ENCODE measurements around the gene LSM4.

Gene LSM4

DNA sequence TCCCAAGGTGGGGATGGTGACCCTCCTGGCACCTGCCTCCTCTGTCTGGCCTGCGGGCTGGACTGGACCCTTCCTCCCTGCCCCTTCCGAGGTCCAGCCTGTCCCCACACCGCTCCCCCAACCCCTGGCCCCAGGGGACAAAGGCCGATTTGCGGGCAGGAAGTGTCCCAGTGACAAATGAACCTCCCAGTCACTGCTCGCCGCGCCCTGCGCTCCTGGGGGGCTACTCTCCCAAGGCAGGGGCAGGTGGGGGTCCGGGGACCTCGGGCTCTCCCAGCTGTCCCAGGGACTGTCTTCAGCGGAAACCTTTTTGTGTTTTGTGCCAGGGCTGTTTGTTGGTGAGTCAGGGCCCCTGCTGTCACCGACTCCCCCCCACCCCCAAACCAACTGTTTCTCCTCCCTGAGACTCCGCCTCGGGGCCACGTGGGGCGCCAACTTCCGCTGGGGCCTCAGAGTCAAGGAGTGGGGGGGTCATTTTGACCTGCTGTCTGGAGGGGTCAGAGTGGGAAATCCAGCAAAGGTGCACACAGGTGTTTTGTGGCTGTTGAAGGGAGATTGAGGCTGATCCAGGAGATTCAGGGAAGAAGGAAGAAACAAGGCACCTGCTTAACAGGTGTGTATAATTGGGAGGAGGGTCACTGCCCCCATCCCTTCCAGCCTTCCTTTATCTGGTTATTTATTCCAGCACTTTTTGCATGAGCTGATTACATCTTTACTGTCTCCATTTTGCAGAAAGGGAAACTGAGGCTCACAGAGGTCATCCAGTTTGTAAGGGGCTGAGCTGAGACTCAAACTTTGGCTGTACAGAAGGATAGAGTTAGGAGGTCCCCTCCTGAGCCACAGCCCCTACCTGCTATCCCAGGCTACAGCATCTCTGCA lies 18.4 kb upstream of the LSM4 start (continued):
- TF ChIP-seq, protein P1, sequence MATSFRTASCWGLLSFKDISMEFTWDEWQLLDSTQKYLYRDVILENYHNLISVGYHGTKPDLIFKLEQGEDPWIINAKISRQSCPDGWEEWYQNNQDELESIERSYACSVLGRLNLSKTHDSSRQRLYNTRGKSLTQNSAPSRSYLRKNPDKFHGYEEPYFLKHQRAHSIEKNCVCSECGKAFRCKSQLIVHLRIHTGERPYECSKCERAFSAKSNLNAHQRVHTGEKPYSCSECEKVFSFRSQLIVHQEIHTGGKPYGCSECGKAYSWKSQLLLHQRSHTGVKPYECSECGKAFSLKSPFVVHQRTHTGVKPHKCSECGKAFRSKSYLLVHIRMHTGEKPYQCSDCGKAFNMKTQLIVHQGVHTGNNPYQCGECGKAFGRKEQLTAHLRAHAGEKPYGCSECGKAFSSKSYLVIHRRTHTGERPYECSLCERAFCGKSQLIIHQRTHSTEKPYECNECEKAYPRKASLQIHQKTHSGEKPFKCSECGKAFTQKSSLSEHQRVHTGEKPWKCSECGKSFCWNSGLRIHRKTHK (tag by site-specific recombination; IDR thresholded peaks at IDR 0.05), result no peak
- no peak for TF ChIP-seq ZNF623 (tag by site-specific recombination; IDR thresholded peaks at IDR 0.05)
- TF ChIP-seq ZFP37 (tag by site-specific recombination; IDR thresholded peaks at IDR 0.05), result no peak
- TF ChIP-seq ZNF660 (tag by site-specific recombination; IDR thresholded peaks at IDR 0.05), result peak; percentile 38; the same call in 1 of the 2 replicates
- no peak for TF ChIP-seq ZNF837 (tag by site-specific recombination; IDR thresholded peaks at IDR 0.05)
- 0 out of 2 replicates have a peak, but pooled peaks have one; percentile 10 for TF ChIP-seq ZBTB8A (tag by site-specific recombination; IDR thresholded peaks at IDR 0.05)
- TF ChIP-seq ZBTB48 (tag by site-specific recombination; IDR thresholded peaks at IDR 0.05), result peak; percentile 94; the same call in 1 of the 2 replicates
- TF ChIP-seq ZNF530 (tag by site-specific recombination; IDR thresholded peaks at IDR 0.05; ENCODE audit: low read depth), result no peak
- peak; percentile 24; the same call in 1 of the 2 replicates for TF ChIP-seq ZXDB (tag by site-specific recombination; IDR thresholded peaks at IDR 0.05)
- TF ChIP-seq EGR2 (tag by site-specific recombination; IDR thresholded peaks at IDR 0.05; ENCODE audit: low read depth), result no peak
- TF ChIP-seq ZNF311 (tag by site-specific recombination; IDR thresholded peaks at IDR 0.05; ENCODE audit: borderline replicate concordance), result no peak
- TF ChIP-seq, protein P2, sequence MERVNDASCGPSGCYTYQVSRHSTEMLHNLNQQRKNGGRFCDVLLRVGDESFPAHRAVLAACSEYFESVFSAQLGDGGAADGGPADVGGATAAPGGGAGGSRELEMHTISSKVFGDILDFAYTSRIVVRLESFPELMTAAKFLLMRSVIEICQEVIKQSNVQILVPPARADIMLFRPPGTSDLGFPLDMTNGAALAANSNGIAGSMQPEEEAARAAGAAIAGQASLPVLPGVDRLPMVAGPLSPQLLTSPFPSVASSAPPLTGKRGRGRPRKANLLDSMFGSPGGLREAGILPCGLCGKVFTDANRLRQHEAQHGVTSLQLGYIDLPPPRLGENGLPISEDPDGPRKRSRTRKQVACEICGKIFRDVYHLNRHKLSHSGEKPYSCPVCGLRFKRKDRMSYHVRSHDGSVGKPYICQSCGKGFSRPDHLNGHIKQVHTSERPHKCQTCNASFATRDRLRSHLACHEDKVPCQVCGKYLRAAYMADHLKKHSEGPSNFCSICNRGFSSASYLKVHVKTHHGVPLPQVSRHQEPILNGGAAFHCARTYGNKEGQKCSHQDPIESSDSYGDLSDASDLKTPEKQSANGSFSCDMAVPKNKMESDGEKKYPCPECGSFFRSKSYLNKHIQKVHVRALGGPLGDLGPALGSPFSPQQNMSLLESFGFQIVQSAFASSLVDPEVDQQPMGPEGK (tag by site-specific recombination; IDR thresholded peaks at IDR 0.05), result peak; percentile 65
- TF ChIP-seq ZNF830 (tag by site-specific recombination; IDR thresholded peaks at IDR 0.05; ENCODE audit: low read depth), result no peak
- peak; percentile 99 for TF ChIP-seq GLIS1 (tag by site-specific recombination; IDR thresholded peaks at IDR 0.05)

DNA sequence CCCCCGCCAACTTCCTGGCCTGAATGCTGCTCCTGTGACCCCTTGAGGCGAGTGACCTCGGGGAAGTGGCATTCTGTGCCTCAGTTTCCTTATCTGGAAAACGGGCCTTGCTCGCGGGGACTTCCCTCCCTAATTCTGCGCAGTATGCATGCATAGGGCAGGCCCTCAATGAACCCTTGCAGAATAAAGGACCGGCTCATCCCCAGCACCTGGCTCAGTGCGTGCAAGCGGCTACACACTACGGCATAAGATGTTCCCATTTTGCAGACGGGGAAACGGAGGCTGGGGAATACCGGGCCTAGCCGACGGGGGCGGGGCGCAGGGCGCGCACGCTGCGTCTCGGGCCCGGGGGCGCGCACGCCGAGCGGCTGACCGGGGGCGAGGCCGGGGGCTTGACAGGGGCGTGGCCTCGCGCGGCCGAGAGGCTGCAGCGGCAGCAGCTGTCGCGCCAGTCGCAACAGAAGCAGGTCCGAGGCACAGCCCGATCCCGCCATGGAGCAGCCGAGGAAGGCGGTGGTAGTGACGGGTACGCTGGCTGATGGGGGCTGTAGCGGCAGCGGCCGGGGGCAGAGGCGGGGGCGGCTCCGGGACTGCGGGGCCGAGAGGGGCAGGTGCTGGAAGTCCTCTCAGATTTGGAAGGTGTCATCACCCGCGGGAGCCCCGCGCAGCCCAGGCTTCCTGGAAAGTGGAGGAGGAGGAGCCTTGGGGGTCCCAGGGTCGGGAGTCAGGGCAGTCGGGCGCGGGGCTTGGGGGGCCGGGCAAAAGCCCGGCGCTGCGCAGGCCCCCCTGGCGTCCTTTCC lies 17.5 kb upstream of the LSM4 start, which contains the start of gene PGPEP1:
TSS of gene PGPEP1 (plus strand) at position 409 of the 800 bp plus-strand sequence. CDS start at position 493, 84 bp downstream.
- H3K4me1 ChIP-seq (ENCODE audit: control insufficient read depth, insufficient read depth, low read length), result no peaks in the 10 kb centered on the region
- POLR2A ChIA-PET, result interaction anchor here (0.6 to 7.2 kb wide), 3 partner anchors 12 to 307 kb away, joined by 3 to 37 read pairs (median 9); partner anchors contain the start of gene JUND
- no peak within 1 kb of the TSS for H3K27ac ChIP-seq (ENCODE audit: extremely low read depth, low read depth, low read length)
- CTCF ChIA-PET, result interaction anchor here (1.2 to 4.3 kb wide), 8 partner anchors 9 to 74 kb away, joined by 4 to 58 read pairs (median 8); no protein-coding TSS in a partner anchor
- H3K36me3 ChIP-seq (ENCODE audit: control insufficient read depth in 2 of 2, insufficient read depth in 1 of 2, low read length in 2 of 2), result no peaks in the 10 kb centered on the region
- peak within 1 kb of the TSS; percentile 90 for H3K4me3 ChIP-seq (ENCODE audit: low read depth, low read length)
- H3K9me3 ChIP-seq (ENCODE audit: control insufficient read depth, insufficient read depth, low read depth, low read length), result no peaks in the 10 kb centered on the region
- TF ChIP-seq, protein P3, sequence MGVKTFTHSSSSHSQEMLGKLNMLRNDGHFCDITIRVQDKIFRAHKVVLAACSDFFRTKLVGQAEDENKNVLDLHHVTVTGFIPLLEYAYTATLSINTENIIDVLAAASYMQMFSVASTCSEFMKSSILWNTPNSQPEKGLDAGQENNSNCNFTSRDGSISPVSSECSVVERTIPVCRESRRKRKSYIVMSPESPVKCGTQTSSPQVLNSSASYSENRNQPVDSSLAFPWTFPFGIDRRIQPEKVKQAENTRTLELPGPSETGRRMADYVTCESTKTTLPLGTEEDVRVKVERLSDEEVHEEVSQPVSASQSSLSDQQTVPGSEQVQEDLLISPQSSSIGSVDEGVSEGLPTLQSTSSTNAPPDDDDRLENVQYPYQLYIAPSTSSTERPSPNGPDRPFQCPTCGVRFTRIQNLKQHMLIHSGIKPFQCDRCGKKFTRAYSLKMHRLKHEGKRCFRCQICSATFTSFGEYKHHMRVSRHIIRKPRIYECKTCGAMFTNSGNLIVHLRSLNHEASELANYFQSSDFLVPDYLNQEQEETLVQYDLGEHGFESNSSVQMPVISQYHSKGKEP (tag by site-specific recombination; IDR thresholded peaks at IDR 0.05), result 0 out of 2 replicates have a peak, but pooled peaks have one; percentile 58
- TF ChIP-seq ZXDB (tag by site-specific recombination; IDR thresholded peaks at IDR 0.05) (peak; percentile 63; the same call in 1 of the 2 replicates), ZFP41 (tag by site-specific recombination; IDR thresholded peaks at IDR 0.05; ENCODE audit: borderline replicate concordance) (no peak), ZNF335 (tag by site-specific recombination; conservative IDR thresholded peaks at IDR 0.05) (peak; percentile 91), ZFP69B (tag by site-specific recombination; IDR thresholded peaks at IDR 0.05) (no peak), KLF8 (tag by site-specific recombination; IDR thresholded peaks at IDR 0.05) (peak; percentile 54; the same call in 1 of the 2 replicates), ZFHX2 (tag by site-specific recombination; conservative IDR thresholded peaks at IDR 0.05) (peak; percentile 72), ZNF701 (tag by site-specific recombination; IDR thresholded peaks at IDR 0.05) (no peak), ZNF600 (tag by site-specific recombination; IDR thresholded peaks at IDR 0.05) (peak; percentile 41; the same call in 1 of the 2 replicates), YY1 (tag by site-specific recombination; IDR thresholded peaks at IDR 0.05) (peak; percentile 17; the same call in 1 of the 2 replicates)
- TF ChIP-seq, protein P4, sequence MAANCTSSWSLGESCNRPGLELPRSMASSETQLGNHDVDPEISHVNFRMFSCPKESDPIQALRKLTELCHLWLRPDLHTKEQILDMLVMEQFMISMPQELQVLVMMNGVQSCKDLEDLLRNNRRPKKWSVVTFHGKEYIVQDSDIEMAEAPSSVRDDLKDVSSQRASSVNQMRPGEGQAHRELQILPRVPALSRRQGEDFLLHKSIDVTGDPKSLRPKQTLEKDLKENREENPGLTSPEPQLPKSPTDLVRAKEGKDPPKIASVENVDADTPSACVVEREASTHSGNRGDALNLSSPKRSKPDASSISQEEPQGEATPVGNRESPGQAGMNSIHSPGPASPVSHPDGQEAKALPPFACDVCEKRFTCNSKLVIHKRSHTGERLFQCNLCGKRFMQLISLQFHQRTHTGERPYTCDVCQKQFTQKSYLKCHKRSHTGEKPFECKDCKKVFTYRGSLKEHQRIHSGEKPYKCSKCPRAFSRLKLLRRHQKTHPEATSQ (tag by site-specific recombination; IDR thresholded peaks at IDR 0.05), result peak; percentile 78
- TF ChIP-seq, protein P5, sequence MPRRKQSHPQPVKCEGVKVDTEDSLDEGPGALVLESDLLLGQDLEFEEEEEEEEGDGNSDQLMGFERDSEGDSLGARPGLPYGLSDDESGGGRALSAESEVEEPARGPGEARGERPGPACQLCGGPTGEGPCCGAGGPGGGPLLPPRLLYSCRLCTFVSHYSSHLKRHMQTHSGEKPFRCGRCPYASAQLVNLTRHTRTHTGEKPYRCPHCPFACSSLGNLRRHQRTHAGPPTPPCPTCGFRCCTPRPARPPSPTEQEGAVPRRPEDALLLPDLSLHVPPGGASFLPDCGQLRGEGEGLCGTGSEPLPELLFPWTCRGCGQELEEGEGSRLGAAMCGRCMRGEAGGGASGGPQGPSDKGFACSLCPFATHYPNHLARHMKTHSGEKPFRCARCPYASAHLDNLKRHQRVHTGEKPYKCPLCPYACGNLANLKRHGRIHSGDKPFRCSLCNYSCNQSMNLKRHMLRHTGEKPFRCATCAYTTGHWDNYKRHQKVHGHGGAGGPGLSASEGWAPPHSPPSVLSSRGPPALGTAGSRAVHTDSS (tag by site-specific recombination; IDR thresholded peaks at IDR 0.05), result peak; percentile 36; the same call in 1 of the 2 replicates
- TF ChIP-seq, protein P6, sequence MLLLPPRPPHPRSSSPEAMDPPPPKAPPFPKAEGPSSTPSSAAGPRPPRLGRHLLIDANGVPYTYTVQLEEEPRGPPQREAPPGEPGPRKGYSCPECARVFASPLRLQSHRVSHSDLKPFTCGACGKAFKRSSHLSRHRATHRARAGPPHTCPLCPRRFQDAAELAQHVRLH (tag by site-specific recombination; IDR thresholded peaks at IDR 0.05), result peak; percentile 92
